H7 (cell line): ENCODE data around the gene EPS8. TPM values are rescaled to one million over a fixed set of nuclear protein-coding genes. Genes with fewer than 3 reads are reported as not detected.

ENCODE experiments used
- DNase-seq: peaks from one replicate; pipeline ENCODE4 v3.0.0; 2012
- H3K27me3 ChIP-seq: 2 replicates; pipeline ENCODE4 v1.6.0; 2011; ENCODE audit warnings: mild to moderate bottlenecking, low read length; ENCODE audit not compliant: control insufficient read depth, insufficient read depth
- H3K36me3 ChIP-seq: replicated peaks from 2 replicates; pipeline ENCODE4 v1.5.1; 2011; ENCODE audit warnings: low read length; ENCODE audit not compliant: control insufficient read depth, insufficient read depth
- H3K4me3 ChIP-seq: 2 replicates; pipeline ENCODE4 v1.5.1; 2011; ENCODE audit warnings: low read depth, mild to moderate bottlenecking, control low read depth, low read length, moderate library complexity; ENCODE audit not compliant: insufficient read depth
- total RNA-seq: library from RNA; depleted of rRNA; stranded (reverse); fragments of >200 nt; shearing (Covaris generic); gene quantifications from 2 replicates; pipeline ENCODE4 v1.2.3, GENCODE V29; 2014

EPS8 gene
- total RNA-seq, 1 experiment from 2014 or later = 2.7 TPM

DNA sequence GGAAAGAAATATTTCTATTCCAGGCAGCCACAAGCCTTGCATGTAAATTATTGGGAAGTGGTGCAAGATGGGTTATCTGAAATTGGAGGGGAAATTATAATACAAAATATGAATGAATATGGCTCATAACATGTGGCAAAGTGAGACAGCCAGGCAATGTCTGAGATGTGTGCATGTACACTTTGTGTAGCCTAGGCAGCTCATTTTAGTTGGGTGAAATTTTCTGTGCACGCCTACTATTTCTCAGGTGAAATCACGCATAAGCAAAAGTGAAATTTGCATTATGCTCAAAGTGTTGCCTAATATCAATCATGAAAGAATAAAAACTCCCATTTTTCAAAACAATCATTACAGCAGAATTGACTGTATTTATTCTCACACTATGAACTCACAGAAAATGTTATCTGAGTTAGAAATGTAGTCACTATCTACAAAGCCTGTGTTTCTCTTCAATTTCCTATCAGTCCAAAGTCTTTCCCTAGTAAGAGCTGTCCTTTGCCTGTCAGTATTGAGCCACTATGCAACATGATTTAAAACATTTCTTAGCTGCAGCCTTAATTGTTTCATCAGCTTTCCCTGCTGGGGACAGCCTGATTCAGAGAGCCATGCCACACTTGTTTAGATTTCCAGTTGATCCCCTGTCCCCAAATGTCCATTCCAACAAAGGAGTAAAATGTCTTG is 80.7 kb downstream of the EPS8 start:
- no peaks in the 10 kb centered on the region for H3K27me3 ChIP-seq
- DNase-seq = no peak
- no peak overlapping the region for H3K4me3 ChIP-seq
- no peaks in the 10 kb centered on the region for H3K36me3 ChIP-seq

DNA sequence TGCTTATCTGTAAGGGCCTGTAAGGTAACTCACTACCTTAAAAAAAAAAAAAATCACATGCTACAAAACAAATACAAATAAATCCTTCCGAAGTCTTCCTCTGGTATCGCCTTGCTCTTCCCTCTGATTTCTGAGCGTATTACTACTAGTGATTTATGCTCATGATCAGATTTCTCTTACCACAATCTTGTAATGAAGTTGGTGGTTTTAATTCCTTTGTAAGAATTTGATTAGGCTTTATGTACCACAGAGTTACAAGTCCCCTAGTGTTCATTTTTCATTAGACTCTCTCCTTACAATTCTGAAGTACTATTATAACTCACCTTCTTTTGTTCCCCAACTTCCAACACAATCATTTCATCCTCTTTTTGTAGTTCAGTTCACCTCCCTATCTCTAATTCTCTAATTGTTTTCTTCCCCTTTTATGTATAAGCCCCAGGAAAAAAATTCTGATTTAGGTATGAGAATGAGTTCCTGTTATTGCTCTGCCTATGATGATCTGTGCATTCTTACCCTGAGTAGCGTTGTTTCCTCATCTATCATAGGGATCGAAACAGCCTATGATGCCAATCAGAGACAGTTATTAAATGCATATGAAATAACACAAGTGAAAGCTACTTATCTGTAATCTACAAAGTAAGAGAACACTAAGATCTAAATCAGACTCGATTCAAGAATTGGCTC is 81.5 kb downstream of the EPS8 start:
- H3K4me3 ChIP-seq = no peak overlapping the region
- no peaks in the 10 kb centered on the region for H3K36me3 ChIP-seq
- no peak for DNase-seq
- H3K27me3 ChIP-seq = no peaks in the 10 kb centered on the region

DNA sequence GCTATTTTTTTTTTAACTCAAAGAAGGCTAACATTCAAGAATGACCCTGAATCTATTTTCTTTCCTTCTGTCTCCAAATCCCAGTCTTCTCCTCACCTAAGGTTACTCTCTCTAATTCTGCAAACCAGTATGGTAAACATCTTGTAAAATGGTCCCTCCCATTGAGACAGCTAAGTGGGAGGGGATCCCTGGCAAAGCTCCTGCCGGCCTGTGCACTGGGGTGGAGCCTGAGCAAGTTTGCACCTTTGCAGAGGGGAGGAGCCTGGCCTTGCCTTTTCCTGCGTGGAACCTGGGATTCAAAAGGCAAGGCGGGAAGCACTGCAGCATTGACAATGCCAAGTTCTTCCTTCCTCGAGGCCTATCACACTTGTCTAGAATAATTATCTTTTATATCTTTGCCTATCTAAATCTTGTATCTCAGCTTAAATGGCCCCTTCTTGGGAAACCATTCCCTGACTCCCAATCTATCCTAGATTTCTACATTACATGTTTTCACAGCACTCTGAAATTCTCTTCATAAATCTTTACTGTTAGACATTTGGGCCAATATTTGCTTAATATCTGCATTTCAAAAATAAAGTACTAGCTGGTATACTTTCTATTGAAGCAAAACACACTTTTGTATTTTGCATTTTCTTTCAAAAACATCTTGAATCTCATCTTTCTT is 83.0 kb downstream of the EPS8 start:
- H3K27me3 ChIP-seq = no peaks in the 10 kb centered on the region
- peak; percentile 8 for DNase-seq
- no peak overlapping the region for H3K4me3 ChIP-seq
- H3K36me3 ChIP-seq = no peaks in the 10 kb centered on the region

DNA sequence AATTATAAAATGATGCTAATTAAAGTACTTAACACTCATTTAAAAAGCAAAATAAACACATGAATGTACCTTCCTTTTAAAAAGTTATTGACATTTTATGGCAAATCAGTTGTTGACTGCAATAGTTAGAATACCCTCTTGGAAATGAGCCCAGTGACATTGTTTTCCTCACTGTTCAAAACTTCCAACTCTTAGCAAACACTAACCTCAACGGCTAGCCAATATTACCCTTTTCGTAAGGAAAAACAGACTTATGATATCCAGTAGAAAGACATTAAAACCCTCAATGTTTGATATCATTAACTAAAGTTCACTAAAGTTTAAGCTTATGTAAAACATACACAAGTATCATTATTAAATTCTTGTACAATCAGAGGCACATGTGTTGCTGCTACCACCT is 83.6 kb downstream of the EPS8 start:
- Histone ChIP-seq H3K27me3 (no peaks in the 10 kb centered on the region), H3K36me3 (no peaks in the 10 kb centered on the region), H3K4me3 (no peak overlapping the region)
- no peak for DNase-seq

DNA sequence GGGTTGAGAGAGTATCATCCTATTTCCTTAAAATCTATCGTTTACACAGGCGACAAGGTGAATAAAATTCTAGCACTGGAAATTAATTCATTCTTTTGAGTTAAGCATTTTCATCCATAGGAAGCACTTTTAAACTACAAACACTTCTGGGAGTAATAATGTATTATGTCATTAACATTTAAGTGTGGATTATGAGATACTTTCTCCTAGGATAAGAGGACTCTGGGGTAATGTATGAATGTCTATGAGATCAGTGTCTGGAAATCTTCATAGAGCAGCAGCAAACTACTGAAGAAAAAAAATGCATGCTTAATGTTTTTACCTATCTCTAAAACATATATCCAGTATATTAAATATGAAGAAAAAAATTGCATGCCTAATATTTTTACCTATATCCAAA is 86.9 kb downstream of the EPS8 start:
- Histone ChIP-seq H3K4me3 (no peak overlapping the region), H3K36me3 (no peaks in the 10 kb centered on the region), H3K27me3 (no peaks in the 10 kb centered on the region)
- no peak for DNase-seq

DNA sequence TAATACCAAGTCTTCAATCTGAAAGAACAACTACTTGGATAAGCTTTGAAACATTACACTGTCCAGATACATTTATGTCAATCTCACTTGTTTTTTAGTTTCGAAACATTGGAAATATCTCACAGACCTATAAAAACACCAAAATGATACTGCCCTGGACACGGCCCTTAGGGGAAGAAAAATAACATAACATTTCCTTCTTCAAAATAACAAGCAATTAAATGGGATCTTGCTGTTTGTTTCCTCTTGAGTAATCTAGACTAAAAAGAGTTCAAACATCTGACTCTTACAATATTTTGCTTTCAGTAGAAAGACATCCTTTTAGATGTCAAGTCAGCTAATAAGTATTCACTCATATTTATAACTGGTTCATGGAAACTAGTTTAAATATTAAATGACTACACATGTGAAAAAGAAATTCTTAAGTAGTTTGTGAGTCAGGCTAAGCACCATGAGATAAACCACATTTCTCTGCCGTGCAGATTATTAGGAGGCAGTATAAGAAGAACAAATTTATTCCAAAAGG is 87.5 kb downstream of the EPS8 start:
- DNase-seq = no peak

DNA sequence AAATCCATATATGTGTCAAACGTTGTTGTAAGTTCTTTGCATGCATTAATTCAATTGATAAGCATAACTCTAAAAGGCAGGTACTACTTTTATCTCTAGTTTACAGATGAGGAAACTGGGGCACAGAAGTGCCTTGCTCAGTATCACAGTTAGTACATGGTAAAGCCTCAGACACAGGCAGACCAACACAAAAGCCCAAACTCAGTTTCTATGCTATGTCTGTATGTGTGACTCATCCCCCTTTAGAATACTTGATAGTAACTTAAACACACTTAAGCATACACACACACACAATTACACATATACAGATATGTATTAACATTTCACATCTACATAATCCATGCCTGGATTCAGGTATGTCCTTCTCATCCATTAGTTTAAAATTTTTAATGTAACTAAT is 88.0 kb downstream of the EPS8 start:
- H3K4me3 ChIP-seq = no peak overlapping the region
- no peaks in the 10 kb centered on the region for H3K36me3 ChIP-seq
- DNase-seq = no peak
- H3K27me3 ChIP-seq = no peaks in the 10 kb centered on the region

More for the DNA sequence above, 87.5 kb downstream of the EPS8 start:
- Histone ChIP-seq H3K36me3 (no peaks in the 10 kb centered on the region), H3K27me3 (no peaks in the 10 kb centered on the region), H3K4me3 (no peak overlapping the region)

DNA sequence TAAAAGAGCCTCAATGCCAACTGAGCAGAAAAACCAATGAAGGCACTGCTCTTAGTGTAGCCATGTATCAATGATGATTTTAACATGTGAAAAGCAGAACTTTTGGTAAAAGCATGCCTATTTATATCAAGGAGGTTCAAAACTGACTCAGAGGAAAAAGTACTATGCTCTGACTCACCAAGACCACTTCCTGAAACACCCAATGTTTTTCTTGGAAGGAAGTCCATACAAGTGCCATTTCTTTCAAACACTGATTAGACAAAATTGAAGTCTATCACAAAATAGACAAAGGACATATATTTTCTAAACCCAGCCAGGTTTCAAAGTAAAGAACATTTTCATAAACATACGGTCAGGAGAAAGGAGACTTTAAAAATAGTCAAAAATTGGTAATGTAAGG is 88.6 kb downstream of the EPS8 start:
- no peaks in the 10 kb centered on the region for H3K27me3 ChIP-seq
- H3K36me3 ChIP-seq = no peaks in the 10 kb centered on the region
- DNase-seq = no peak
- H3K4me3 ChIP-seq = no peak overlapping the region

DNA sequence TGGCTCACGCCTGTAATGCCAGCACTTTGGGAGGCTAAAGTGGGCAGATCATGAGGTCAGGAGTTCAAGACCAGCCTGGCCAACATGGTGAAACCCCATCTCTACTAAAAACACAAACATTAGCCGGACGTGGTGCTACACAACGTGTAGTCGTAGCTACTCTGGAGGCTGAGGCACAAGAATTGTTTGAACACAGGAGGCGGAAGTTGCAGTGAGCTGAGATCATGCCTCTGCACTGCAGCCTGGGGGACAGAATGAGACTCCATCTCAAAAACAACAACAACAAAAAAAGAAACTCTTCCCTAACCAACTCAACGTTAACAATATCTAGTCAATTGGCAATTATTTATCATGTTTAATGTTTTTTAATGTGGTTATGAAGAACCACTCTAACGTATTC is 89.3 kb downstream of the EPS8 start:
- Histone ChIP-seq H3K36me3 (no peaks in the 10 kb centered on the region), H3K4me3 (no peak overlapping the region), H3K27me3 (no peaks in the 10 kb centered on the region)
- DNase-seq = no peak

DNA sequence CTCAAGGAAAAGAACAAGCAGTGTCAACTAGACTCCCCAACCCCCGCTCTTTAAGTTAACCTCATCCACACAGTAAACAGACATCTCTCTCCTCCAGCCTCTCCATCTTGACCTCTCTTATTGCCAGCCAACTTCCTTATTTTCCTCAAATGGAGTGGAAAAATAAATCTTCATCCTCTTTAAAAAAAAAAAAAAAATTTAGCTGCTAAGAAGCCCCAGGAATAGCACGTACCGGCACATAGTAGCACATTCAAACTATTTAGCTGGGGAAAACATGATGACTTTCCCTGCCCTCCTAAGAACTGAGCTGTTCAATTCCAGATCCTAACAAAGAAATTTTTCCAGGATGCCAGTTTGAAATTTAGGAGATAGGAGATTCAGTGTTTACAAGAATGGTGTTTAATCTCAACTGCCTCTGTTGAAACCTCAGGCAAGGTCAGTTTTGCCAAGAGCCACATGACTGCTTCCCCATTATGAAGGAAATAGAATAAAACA is 90.8 kb downstream of the EPS8 start:
- no peaks in the 10 kb centered on the region for H3K27me3 ChIP-seq
- H3K4me3 ChIP-seq = no peak overlapping the region
- DNase-seq = no peak
- no peaks in the 10 kb centered on the region for H3K36me3 ChIP-seq

DNA sequence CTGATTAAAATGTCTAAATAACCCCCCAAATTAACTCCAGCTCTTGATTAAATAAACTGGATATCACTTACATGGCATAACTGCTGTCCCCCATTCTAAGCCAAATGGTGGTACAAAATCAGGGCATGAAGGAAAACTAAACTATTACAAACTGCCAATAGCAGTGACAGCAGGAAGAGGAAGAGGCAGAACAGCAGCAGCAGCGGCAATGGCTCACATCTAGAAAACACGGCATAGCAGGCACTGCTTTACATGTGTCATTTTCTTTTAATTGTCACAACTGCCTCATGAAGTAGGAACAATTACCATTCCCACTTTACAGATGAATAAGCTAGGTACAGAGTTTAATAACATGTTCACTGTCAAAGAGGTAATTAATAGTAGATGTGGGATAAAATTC is 92.0 kb downstream of the EPS8 start:
- Histone ChIP-seq H3K4me3 (no peak overlapping the region), H3K27me3 (no peaks in the 10 kb centered on the region), H3K36me3 (no peaks in the 10 kb centered on the region)
- DNase-seq = no peak

DNA sequence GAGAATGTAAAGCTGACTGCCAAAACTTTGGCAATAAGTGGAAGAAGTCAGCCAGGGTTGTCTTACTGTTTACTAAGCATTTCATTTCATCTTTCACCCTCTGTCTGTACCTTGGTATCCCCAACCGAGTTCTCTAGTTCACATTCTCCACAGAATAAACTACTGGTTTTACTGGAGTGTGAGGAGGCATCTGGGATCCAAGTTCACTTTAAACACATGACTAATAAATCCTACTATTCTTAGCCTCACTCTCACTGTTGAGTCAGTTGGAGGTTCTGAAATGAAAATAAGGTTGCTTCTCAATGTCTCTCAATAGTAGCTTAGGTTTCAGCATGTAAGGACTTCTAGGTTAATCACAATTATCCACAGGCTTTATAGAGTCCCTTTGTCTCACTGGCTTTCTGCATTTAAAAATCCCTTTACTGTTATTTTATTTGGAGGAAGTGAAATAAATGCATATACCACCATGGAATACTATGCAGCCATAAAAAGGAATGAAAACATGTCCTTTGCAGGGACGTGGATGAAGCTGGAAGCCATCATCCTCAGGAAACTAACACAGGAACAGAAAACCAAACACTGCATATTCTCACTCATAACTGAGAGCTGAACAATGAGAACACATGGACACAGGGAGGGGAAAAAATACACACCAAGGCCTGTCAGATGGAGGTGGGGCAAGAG is 95.8 kb downstream of the EPS8 start:
- Histone ChIP-seq H3K36me3 (no peaks in the 10 kb centered on the region), H3K4me3 (no peak overlapping the region), H3K27me3 (no peaks in the 10 kb centered on the region)
- no peak for DNase-seq

DNA sequence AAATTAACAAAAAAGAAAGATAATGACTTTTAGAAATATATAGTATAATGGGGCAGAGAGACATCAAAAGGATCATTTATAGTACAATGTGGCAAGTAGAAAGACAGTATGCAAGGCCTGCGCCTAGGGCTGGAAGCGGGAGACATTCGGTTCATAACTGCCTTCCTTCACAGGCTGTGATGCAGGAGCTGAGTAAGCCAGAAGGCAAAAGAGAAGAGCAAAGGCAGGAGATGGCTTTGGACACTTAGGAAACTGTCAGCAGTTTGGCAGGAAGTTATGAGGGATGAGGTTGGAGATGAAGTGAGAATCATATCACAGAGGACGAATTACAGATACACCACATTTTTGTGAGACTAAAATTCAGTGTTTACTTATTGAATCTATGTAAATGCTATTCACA is 97.8 kb downstream of the EPS8 start:
- Histone ChIP-seq H3K36me3 (no peaks in the 10 kb centered on the region), H3K27me3 (no peaks in the 10 kb centered on the region), H3K4me3 (no peak overlapping the region)
- no peak for DNase-seq

DNA sequence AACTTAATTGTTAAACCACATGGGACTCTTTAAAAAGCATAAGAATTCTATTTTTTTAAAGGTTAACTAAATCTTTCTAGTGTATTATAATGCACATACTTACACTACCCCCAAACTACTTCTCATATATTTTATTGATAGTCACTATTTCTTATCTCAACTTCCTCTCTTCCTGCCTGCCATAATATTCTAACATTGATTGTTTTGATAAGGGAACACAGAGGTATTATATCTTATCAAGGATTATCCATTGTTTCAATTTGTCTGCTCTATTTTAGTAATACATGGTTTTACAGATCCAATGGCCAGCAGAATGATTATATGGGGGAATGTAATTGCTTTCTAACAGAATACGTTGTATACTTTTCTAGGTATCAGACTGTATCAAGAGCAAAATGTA is 98.9 kb downstream of the EPS8 start:
- no peak overlapping the region for H3K4me3 ChIP-seq
- no peaks in the 10 kb centered on the region for H3K27me3 ChIP-seq
- DNase-seq = no peak

More for the DNA sequence above, 98.9 kb downstream of the EPS8 start:
- H3K36me3 ChIP-seq = no peaks in the 10 kb centered on the region
